ENCODE results near the gene ARHGAP24. TPM values are rescaled to one million over a fixed set of nuclear protein-coding genes. Genes with fewer than 3 reads are reported as not detected.

The ARHGAP24 gene
- total RNA-seq, 1 experiment from 2014 or later, result 1.3 TPM

DNA sequence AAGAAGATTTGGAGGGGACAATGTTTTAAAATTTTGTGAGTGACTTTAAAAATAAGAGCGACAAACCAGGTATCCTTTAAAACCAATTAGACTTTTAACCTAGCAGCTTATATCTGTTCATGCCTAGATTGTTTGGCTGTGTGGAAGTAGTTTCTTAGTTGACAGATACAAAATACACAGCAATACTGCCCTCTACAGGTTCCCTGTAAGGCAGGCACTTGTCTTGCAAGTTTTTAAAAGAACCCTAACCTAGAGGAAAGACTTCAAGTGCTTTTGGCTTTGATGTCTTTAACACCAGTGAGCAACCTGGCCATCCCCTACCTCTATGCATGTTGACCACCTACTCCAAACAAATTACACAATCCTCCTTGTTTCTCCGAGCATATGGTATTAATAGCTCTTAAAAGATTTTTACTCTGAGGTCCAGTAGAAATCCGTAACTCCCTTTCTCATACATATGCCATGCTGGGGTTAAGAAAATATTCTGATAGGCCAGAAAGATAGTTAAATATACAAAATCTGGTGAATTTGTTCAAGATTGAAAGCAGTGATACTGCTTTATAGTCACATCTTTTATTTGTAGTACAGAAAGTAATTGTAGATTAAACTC lies 273.0 kb downstream of the ARHGAP24 start:
- Histone ChIP-seq H3K79me2 (ENCODE audit: insufficient read depth, low read length) (no peaks in the 10 kb centered on the region), H3K36me3 (ENCODE audit: control insufficient read depth in 1 of 2, insufficient read depth in 2 of 2, low read length in 2 of 2) (no peaks in the 10 kb centered on the region), H3K27me3 (ENCODE audit: insufficient read depth, low read length) (no peaks in the 10 kb centered on the region), H3K9ac (ENCODE audit: low read length) (no peak overlapping the region), H3K4me3 (replicated peaks in 1 of 2; ENCODE audit: low read depth in 1 of 2, low read length in 2 of 2) (no peak overlapping the region), H3K4me2 (ENCODE audit: low read length) (no peak overlapping the region), H3K27ac (ENCODE audit: low read depth, low read length) (no peak overlapping the region), H3K4me1 (ENCODE audit: control insufficient read depth in 1 of 2, insufficient read depth in 2 of 2, low read length in 2 of 2) (peaks cover 17 to 28% of the 10 kb centered on the region in 2 experiments), H2AFZ (ENCODE audit: low read depth, low read length, poor library complexity, severe bottlenecking) (no peak overlapping the region), H4K20me1 (ENCODE audit: insufficient read depth) (no peaks in the 10 kb centered on the region), H3K9me2 (ENCODE audit: insufficient read depth) (no peaks in the 10 kb centered on the region), H3K9me3 (ENCODE audit: control insufficient read depth in 1 of 2, insufficient read depth in 1 of 2, low read depth in 1 of 2, low read length in 2 of 2) (no peaks in the 10 kb centered on the region)
- ChIA-PET RAD21 (ENCODE audit: low non-redundant PET in 1 of 2, low total read pairs in 2 of 2, uncharacterized antibody in 2 of 2, unreplicated experiment in 2 of 2) (interaction anchor here (0.6 to 1.1 kb wide), 4 partner anchors 216 to 663 kb away, joined by 3 read pairs; no protein-coding TSS in a partner anchor), CTCF (interaction anchor here (0.6 to 1.7 kb wide), 15 partner anchors 9 to 663 kb away, joined by 3 to 13 read pairs (median 4); no protein-coding TSS in a partner anchor), POLR2A (no interaction called here)
- peak; percentile 73 for DNase-seq (ENCODE audit: low read depth, low spot score)
- TF ChIP-seq, protein P1, sequence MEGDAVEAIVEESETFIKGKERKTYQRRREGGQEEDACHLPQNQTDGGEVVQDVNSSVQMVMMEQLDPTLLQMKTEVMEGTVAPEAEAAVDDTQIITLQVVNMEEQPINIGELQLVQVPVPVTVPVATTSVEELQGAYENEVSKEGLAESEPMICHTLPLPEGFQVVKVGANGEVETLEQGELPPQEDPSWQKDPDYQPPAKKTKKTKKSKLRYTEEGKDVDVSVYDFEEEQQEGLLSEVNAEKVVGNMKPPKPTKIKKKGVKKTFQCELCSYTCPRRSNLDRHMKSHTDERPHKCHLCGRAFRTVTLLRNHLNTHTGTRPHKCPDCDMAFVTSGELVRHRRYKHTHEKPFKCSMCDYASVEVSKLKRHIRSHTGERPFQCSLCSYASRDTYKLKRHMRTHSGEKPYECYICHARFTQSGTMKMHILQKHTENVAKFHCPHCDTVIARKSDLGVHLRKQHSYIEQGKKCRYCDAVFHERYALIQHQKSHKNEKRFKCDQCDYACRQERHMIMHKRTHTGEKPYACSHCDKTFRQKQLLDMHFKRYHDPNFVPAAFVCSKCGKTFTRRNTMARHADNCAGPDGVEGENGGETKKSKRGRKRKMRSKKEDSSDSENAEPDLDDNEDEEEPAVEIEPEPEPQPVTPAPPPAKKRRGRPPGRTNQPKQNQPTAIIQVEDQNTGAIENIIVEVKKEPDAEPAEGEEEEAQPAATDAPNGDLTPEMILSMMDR (IDR thresholded peaks at IDR 0.05 in 2 of 3, conservative IDR thresholded peaks at IDR 0.05 in 1 of 3; ENCODE audit: borderline replicate concordance in 1 of 3, insufficient read depth in 1 of 3, low read depth in 2 of 3, low read length in 2 of 3), result peak; percentile 67 to 90 (median 76)
- peak; percentile 88 for TF ChIP-seq RAD21 (IDR thresholded peaks at IDR 0.05; ENCODE audit: low read depth)
- TF ChIP-seq, protein P2, sequence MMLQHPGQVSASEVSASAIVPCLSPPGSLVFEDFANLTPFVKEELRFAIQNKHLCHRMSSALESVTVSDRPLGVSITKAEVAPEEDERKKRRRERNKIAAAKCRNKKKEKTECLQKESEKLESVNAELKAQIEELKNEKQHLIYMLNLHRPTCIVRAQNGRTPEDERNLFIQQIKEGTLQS (IDR thresholded peaks at IDR 0.05), result no peak
- TF ChIP-seq EGR1 (IDR thresholded peaks at IDR 0.05; ENCODE audit: low read depth), result 0 out of 2 replicates have a peak, but pooled peaks have one; percentile 21
- BruUV-seq (replicated peaks), result no TSS peak
- ATAC-seq, result peak; percentile 74
- intact Hi-C loops (cut with micrococcal nuclease), result loop anchor here (1.0 to 10.0 kb wide), 5 partner anchors 273 to 663 kb away; partner anchors contain the start of gene ARHGAP24

DNA sequence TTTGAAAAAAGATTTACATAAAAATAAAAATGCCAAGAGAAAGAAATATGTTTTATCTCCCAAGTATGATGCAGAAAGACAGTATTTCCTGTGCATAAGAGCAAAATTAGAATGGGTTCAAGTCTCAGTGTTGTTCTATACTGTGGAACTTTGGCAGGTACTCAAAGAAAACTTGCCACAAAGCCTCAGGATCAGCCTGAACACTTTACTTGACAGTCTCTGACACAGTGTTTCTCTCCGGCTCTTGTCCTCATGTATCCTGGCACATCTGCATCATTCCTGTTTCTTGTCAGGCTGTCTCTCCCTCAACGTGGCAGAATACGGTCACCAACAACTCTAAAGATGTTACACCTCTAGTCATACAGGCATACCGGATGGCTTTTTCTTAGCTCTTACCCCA lies 273.7 kb downstream of the ARHGAP24 start:
- H3K27ac ChIP-seq (ENCODE audit: low read depth, low read length), result no peak overlapping the region
- no peaks in the 10 kb centered on the region for H4K20me1 ChIP-seq (ENCODE audit: insufficient read depth)
- ChIA-PET CTCF (interaction anchor here (1.3 kb wide), 1 partner anchor 10 kb away, joined by 3 read pairs; no protein-coding TSS in a partner anchor), POLR2A (no interaction called here), RAD21 (ENCODE audit: low non-redundant PET in 1 of 2, low total read pairs in 2 of 2, uncharacterized antibody in 2 of 2, unreplicated experiment in 2 of 2) (no interaction called here)
- H3K4me2 ChIP-seq (ENCODE audit: low read length), result no peak overlapping the region
- DNase-seq (ENCODE audit: low read depth, low spot score) (no peak), ATAC-seq (no peak)
- BruUV-seq (replicated peaks), result no TSS peak
- H3K36me3 ChIP-seq (ENCODE audit: control insufficient read depth in 1 of 2, insufficient read depth in 2 of 2, low read length in 2 of 2), result no peaks in the 10 kb centered on the region
- H3K9me3 ChIP-seq (ENCODE audit: control insufficient read depth in 1 of 2, insufficient read depth in 1 of 2, low read depth in 1 of 2, low read length in 2 of 2), result no peaks in the 10 kb centered on the region
- H3K4me3 ChIP-seq (replicated peaks in 1 of 2; ENCODE audit: low read depth in 1 of 2, low read length in 2 of 2), result no peak overlapping the region
- H2AFZ ChIP-seq (ENCODE audit: low read depth, low read length, poor library complexity, severe bottlenecking), result no peak overlapping the region
- TF ChIP-seq POLR2AphosphoS5 (IDR thresholded peaks at IDR 0.05; ENCODE audit: low read depth, low read length) (no peak), EGR1 (IDR thresholded peaks at IDR 0.05; ENCODE audit: low read depth) (no peak), YY1 (IDR thresholded peaks at IDR 0.05; ENCODE audit: extremely low read depth, insufficient replicate concordance, low read depth, low read length) (no peak), CBX3 (IDR thresholded peaks at IDR 0.05; ENCODE audit: low read depth) (no peak)
- TF ChIP-seq, protein P3, sequence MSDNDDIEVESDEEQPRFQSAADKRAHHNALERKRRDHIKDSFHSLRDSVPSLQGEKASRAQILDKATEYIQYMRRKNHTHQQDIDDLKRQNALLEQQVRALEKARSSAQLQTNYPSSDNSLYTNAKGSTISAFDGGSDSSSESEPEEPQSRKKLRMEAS (IDR thresholded peaks at IDR 0.05), result no peak
- peaks cover 16 to 23% of the 10 kb centered on the region in 2 experiments for H3K4me1 ChIP-seq (ENCODE audit: control insufficient read depth in 1 of 2, insufficient read depth in 2 of 2, low read length in 2 of 2)
- no peak overlapping the region for H3K9ac ChIP-seq (ENCODE audit: low read length)
- H3K79me2 ChIP-seq (ENCODE audit: insufficient read depth, low read length), result no peaks in the 10 kb centered on the region
- intact Hi-C loops (cut with micrococcal nuclease), result loop anchor here (1.0 to 10.0 kb wide), 4 partner anchors 274 to 601 kb away; partner anchors contain the start of gene ARHGAP24
- H3K27me3 ChIP-seq (ENCODE audit: insufficient read depth, low read length), result no peaks in the 10 kb centered on the region
- no peaks in the 10 kb centered on the region for H3K9me2 ChIP-seq (ENCODE audit: insufficient read depth)
